ENCODE data around the gene MYL12A.
"Not testable (repeated sequence)": the region's sequence is repeated elsewhere in the genome, so short reads cannot be mapped to it uniquely, and the experiment has no call there.

Gene MYL12A

DNA sequence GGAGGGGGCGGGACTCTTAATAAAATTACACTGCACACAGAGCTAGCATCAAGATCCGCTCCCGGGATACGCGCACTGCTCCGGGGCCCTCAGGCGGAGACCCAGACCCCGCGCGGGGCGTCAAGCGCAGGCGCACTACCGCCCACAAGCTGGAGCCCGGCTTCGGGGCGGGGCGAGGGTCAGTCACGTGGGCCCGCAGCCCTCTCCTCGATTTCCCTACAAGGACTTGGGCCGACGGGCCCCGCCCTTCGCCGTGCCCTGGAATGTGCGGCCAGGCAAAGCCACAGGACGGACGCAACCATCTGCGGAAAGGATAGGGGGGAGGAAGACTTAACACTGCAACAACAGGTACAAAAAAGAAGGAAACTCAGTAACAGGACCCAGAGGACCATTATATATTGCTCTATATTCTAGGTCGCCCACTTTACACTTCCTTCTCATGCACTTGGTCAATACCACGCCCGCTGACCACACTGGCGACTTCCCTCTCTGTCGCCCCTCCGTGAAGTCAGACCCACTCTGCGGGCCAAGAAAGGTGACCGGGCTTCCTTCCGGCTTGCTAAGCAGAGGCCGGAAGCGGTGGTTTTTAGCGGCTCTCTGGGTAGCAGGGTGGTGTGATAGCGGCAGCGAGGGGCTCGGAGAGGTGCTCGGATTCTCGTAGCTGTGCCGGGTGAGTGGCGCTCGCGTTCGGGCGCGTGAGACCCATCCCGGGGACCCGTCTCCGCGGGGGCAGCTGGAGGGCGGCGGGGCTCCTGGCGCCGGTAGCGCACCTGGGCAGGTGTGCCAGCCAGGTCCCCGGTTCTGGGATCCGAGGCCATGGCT is at the start of gene MYL12A:
TSS of gene MYL12A (plus strand) at position 562 of the 822 bp plus-strand sequence. CDS start 5,447 bp downstream, outside the sequence.
- DNase-seq (ENCODE audit: low read depth in 2 of 2, low spot score in 1 of 2): peak; percentile 77 to 84

DNA sequence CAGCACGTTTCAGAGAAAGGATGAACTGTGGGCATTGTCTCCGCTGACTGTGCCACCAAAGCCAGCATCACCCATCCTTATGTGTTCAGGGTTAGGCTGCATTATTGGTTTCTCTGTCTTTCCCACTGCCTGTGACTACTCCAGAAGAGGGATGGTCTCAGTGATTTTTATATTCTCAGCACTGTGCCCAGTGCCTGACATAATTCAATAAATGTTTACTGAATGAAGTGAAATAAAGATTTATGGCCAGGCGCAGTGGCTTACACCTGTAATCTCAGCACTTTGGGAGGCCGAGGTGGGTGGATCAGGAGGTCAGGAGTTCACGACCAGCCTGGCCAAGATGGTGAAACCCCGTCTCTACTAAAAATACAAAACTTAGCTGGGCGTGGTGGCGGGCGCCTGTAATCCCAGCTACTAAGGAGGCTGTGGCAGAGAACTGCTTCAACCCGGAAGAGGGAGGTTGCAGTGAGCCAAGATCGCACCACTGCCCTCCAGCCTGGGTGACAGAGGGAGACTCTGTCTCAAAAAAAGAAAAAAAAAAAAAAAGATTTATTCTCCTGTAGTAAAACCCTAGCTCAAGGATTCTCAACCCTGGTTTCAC is 49.2 kb upstream of the MYL12A start:
- DNase-seq (ENCODE audit: low read depth in 2 of 2, low spot score in 1 of 2): not testable (repeated sequence)

DNA sequence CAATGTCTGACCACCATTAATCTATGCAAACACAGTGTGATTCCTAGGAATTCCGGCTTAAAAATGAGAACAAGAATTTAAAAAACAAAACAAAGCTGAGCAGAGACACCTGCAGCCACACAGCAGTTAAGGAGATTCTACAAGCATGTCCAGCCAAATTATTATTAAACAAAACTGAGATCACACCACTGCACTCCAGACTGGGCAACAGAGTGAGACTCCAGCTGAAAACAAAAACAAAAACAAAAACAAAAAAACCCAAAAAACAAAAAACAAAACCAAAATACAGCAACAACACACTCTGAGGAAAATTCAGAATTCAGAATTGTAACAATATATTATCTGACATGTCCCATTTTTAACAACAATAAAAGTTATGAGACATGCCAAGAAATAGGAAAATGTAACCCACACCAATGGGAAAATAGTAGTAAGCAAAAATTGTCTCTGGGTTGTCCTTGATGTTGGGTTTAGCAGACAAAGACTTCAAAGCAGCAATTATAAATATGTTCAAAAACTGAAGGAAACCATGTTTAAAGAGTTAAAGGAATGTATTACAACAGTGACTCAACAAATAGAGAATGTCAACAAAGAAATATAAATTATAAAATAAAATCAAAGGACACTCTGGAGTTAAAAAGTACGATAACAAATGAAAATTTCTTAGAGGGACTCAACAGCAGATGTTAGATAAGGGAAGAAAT is 47.5 kb upstream of the MYL12A start:
- DNase-seq (ENCODE audit: low read depth in 2 of 2, low spot score in 1 of 2): no peak

DNA sequence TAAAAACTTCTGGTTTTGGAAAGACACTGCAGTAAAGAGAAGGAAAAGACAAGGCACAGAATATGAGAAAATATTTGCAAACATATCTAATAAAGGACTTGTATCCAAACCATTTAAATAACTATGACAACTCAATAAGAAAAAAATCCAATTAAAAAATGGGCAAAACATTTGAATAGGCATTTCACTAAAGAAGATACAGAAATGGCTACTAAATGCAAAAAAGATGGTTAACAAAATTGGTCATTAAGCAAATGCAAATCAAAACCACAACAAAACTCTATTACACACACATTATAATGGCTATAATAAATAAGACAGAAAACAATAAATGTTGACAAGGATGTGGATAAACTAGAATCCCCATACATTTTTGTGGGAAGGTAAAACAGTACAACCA is 42.4 kb upstream of the MYL12A start:
- DNase-seq (ENCODE audit: low read depth in 2 of 2, low spot score in 1 of 2): no peak

DNA sequence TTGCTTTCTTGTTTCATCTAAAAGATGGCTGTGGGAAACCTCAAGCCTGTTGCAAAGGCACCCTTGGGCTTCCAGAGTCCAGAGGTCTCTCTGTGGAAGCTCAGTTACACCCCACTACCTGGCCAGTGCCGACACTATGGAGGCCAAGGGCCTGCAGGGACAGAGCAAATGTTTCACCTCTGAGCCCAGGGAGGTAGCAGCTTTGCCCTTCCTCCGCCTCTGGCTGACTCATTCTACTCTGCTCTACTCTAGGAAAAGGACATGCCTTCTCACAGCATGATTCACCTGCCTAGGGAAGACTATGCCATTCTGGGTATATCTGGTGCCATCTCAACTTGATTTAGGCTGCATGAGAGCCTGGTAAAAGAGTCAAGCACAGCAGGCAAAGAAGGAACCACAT is 40.0 kb upstream of the MYL12A start:
- no peak for DNase-seq (ENCODE audit: low read depth in 2 of 2, low spot score in 1 of 2)

DNA sequence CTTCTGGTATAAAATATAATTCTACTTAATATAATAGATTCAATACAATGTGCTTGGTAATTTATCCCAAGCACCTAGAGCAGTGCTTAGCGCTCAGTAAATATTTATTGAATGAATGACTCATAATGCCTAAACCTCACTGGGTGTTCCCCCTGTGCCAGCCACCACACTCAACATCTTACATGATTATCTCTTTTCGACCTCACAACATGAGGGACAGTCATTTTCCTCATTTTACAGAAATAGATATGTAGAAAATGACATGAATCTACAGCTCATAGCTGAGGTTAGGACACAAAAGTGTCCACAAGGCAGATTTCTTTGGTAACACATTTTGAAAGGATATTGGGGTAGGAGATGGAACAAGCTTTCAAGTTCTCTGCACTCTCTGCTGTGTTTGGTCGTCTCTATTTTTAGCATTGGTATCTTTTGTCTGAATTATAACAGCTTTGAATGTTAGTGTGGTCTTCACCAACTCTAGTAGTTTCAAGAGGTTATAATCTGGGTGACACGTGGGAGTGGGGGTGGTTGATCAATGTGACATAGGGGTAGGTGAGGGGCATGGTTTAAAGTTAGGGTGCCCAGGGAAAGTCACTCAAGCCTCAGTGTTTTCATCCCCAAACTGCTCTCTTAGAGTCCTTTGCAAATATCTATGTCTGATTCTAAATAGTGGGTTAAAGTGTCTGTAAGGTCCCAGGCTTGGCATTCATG is 37.6 kb upstream of the MYL12A start:
- DNase-seq (ENCODE audit: low read depth in 2 of 2, low spot score in 1 of 2): no peak

DNA sequence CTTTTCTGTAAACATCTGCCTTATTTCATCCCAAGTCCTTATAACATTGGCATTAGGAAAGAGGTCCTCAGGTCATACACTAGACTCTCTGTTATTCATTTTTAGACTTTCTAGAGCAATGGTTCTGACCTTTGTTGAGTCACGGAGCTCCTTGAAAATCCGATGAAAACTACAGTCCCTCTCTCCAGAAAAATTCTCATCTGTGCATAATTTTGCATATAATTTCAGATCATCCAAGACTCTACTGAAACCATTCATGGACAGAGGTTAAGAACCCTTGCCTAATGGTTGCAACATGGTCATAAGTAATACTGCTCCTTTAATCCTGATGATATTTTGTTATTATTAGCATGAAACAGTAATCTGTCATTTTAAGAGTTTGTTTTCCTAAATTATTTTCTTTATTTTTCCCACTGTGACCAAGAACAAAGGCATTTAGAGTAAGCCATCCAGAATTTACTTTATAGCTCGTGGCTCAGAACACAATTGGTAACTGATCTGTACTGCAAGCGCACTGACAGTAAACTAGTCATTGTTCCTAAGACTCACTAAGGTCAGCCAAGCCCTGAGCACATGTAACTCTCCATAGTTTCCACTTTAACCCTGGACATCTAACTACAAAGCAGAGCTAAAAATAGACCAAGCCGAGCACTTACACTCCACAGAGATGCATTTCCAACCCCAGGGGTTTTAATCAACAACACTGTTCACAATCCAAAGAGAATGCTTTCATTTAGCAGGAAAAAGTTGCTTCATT is 36.2 kb upstream of the MYL12A start:
- no peak for DNase-seq (ENCODE audit: low read depth in 2 of 2, low spot score in 1 of 2)

DNA sequence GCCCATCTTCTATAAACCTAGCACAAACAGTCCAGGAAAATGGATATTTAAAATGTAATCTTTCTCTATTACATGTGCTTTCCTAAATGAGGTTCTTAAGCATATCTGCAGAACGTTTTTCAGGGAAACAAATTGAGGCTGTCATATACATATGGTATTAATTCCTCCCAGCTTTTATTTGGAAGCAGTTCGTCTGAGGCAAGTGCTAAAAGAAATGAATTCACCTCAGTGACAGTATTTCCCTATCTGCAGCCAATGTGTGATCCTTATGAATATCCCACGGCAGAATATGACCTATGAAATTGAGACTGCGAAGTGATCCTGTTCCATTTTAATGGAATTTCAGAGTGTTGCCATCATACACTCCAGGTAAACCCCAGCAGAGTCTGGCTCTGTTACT is 34.9 kb upstream of the MYL12A start:
- no peak for DNase-seq (ENCODE audit: low read depth in 2 of 2, low spot score in 1 of 2)

DNA sequence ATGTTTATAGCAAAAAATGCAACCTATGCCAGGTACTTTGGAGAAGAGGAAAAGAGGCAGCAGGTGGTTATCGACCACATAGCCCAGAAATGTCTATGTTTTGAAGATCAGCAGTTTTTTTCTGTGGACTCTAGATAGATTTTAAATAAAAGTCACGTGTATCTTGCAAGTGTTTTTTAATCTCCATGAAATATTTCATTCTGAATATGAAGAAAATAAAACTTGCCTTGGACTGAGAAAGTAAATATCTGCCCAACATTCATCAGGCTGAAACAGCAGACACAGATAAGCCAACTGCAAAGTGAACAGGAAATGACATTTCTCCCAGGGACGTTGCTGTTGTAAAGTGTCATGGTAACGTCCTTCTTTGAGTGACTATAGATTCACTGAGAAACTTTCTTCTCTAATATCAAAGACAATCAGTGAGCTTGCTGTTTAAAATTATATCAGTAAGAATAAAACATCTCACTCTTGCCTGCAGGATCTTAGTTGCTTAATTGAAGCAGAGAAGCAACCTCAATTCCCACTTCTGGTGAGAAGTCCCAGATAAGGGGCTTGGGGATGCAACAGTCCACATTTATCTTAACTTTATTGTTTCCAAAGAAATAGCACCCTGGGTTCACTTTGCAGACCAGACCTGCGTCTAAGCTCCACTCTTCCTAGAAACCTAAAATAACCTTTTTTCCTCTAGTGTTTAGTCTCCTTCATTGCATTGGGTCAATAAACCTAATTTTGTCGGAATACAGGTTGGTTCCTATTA is 34.1 kb upstream of the MYL12A start:
- no peak for DNase-seq (ENCODE audit: low read depth in 2 of 2, low spot score in 1 of 2)

DNA sequence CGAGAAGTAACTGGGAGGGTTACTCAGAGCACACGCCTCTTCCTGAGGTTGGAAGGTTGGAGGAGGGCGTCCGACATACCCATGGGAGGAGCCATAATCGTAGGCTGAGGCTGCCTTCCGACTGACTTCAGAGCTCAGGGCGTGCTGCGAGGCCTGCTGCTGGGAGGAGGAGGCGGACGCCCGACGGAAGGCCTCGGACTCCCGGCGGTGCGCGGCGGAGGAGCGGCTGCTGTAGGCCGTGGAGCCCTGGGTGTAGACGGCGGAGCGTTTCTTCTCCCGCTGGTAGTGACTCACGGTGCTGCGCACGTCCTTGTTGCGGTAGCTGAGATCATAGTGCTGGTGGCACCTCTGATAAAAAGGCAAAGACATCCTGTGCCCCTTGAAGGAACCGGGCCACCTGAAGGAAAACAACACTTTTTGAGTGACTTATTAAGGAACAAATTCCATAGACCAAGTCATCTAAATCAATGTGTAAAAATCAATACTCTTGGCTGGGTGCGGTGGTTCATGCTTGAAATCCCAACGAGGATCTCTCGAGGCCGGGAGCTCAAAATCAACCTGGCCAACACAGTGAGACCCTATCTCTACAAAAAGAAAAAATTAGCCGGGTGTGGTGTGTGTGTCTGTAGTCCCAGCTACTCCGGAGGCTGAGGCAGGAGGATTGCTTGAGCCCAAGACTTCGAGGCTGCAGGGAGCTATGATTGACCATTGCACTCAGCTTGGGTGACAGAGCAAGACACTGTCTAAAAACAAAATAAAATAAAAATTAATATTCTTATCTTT is 32.6 kb upstream of the MYL12A start:
- no peak for DNase-seq (ENCODE audit: low read depth in 2 of 2, low spot score in 1 of 2)

DNA sequence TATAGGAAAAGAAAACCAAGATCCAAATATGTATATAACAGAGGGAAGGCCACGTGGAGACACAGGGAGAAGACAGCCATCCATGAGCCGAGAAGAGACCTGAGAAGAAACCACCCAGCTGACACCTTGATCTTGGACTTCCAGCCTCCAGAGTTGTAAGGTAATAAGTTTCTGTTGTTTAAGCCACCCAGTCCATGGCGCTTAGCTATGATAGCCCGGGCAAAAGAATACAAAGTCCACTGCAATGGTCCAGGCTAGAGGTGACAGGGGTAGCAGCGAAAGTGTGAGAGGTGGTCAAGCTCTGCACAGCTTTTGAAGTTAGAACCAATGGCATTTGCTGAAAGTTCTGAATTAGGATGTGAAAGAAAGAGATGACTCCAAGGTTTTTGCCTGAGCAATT is 30.6 kb upstream of the MYL12A start:
- DNase-seq (ENCODE audit: low read depth in 2 of 2, low spot score in 1 of 2): no peak

DNA sequence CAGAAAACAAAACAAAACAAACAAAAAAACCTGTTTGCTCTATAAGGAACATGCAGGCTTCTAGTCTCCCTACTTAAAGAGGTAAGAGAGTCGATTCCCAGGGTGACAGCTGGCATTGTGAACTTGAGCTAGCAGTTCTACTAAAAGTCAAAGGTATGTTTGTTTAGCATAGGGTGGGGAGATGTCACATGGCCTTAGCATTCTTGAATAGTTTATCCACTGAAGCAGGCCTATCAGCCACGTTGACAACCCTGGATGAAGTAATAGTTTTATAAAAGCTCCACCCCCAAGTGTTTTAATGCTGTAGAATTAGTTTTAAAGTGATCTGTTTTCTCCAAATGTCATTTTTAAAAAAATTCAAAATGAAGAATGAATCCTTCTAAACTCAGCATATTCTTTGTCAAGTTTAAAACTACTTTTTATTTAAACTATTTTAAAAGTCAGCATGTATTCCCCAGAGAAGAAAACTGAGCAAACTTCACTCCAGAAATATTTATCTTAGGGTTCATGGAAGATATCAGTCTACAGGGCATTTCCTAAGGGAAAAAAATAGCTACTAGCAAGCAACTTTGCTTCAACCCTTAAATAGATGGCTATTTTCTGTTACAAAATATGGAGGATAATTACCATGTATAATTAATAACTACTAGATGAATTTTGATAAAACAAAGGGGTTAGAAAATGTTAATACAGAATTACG is 29.5 kb upstream of the MYL12A start:
- DNase-seq (ENCODE audit: low read depth in 2 of 2, low spot score in 1 of 2): no peak

DNA sequence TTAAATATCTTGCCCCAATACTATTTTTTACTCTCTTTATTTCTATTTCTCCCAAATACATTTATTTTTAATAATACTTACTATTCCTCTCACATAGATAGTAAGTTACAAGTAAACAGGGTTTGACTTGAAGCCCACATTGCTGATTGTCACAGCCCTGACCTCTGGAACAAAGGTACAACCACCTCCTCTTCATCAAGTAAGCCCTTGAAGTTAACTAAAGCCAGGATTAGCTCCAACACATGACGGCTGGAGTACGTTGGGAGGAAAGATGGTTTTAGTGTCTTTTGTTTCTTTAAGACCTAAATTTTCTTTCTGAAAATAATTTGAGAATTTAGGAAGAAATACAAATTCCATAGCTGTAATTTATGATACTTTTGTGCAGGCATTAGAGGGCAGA is 28.8 kb upstream of the MYL12A start:
- DNase-seq (ENCODE audit: low read depth in 2 of 2, low spot score in 1 of 2): no peak

DNA sequence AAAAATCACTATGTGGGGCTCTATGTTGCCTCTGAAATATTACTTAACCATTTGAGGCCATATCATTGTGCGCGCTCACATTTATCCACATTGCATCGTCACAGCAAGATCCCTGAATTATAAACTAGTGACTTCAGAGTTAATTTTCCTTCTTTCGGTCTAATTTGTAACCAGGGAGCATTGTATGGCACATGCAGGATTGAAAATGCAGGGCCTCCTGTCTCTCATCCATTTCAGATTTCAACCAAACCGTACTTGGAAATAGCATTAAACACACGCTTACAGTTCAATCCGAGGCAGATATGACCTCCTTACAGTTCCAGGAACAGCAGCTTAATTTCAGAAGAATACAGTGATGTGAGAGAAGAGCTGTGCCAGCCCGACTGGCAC is 28.4 kb upstream of the MYL12A start:
- DNase-seq (ENCODE audit: low read depth in 2 of 2, low spot score in 1 of 2): no peak

DNA sequence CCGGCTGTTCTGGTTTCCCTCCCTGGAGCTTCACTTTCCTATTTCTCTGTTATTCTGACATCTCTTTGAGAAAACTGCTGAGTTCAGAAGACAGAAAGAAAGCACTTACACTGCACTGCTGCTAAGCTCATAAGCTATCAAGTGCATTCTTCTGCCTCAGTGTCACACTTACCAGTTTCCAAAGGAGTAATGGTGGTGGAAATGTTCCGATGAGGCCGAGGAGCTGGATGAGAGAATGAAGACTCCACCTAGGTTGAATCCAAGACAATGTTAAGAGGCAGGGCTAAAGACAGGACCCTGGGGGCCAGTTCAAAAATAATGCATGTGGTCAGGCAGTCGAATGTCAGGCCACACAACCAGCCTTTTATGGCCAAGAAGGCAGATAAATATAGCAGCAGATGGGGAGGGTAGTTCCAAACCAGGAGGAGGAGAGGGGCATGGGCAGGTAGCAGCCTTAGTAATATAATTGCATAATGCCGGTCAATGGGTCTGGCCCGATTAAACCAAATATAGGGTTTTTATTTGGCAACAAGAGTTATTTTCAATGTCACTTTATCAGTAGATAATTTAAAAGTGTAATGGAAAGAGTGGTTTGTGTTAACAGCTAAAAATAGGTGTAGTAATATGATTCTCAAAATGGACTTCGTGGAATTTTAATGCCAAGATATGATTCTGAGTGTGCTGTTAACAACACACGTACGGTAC is 27.8 kb upstream of the MYL12A start, which contains the start of gene MYOM1:
TSS of gene MYOM1 (minus strand) at position 338 of the 705 bp plus-strand sequence. CDS start 4,745 bp downstream, outside the sequence.
- no peak for DNase-seq (ENCODE audit: low read depth in 2 of 2, low spot score in 1 of 2)

DNA sequence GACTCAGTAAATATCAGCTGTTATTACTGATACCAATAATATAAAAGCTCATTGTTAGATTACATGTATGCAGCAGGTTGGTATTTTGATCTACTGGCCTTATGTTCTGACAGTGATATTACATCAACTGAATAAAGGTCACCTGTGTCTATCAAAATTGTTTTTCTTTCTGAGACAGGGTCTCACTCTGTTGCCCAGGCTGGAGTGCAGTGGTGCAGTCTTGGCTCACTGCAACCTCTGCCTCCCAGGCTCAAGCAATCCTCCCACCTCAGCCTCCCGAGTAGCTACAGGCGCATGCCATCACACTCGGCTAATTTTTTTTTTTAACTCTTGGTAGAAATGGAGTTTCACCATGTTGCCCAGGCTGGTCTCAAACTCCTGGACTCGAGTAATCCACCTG is 26.7 kb upstream of the MYL12A start:
- DNase-seq (ENCODE audit: low read depth in 2 of 2, low spot score in 1 of 2): not testable (repeated sequence)

DNA sequence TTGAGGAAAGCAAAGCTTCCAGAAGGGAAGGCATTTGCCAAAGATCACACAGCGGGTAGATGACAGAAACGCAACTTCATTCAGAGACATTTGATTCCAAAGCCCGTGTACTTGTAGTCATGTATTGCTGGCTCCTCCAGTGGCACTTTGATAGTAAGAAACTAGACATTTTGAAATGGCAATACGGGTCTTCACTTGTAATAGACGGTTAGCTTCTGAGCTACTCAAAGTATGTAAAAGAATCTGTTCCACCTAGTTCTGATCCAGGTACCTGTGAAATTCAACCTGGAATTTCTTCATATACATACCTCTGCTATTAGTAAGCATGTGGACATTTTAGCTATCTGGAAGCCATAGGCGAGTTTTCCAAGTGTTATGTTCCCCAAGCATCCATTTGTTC is 26.1 kb upstream of the MYL12A start:
- no peak for DNase-seq (ENCODE audit: low read depth in 2 of 2, low spot score in 1 of 2)

DNA sequence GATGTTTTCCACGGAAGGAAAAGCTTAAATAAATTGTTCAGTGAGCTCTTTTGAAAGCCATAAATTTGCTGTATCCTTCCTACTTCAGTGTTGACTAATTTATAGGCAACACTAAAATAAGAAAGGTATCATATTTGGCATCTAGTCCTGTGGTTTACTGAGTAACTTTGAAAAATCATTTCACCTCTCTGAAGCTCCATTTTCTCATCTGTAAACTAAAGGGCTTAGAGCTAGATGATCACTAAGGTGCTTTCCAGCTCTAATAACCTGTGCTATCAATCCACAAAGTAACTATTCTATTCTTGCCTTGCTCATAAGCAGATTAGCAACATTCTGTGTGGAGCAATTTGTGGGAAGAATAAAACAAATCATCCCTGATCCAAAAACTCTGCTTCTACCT is 24.2 kb upstream of the MYL12A start:
- DNase-seq (ENCODE audit: low read depth in 2 of 2, low spot score in 1 of 2): no peak

Data from stimulated activated CD8-positive, alpha-beta memory T cell treated with anti-CD3 and anti-CD28 coated beads, Interleukin-4, amount 100 ng/mL, for 1 hour (primary cell).